H9 (cell line): ENCODE results near the gene CSRP3. TPM values are rescaled to one million over a fixed set of nuclear protein-coding genes. Genes with fewer than 3 reads are reported as not detected.

Experiments used
- DNase-seq: peaks from one replicate; pipeline ENCODE4 v3.0.0-alpha.2; 2017
- H2AFZ ChIP-seq: one replicate; pipeline ENCODE4 v1.6.1; 2013; ENCODE audit warnings: mild to moderate bottlenecking, low read length, control low read depth, moderate library complexity
- H2AK5ac ChIP-seq: 2 replicates; pipeline ENCODE4 v1.6.1; 2013; ENCODE audit warnings: low read length, control low read depth, mixed read lengths; ENCODE audit not compliant: insufficient read length
- H2BK120ac ChIP-seq: one replicate; pipeline ENCODE4 v1.6.1; 2013; ENCODE audit warnings: low read depth, mild to moderate bottlenecking, low read length, control low read depth, inconsistent platforms; ENCODE audit not compliant: poor library complexity, severe bottlenecking
- H2BK12ac ChIP-seq: 2 replicates; pipeline ENCODE4 v1.6.1; 2013; ENCODE audit warnings: low read length, control low read depth, mixed read lengths, low read depth; ENCODE audit not compliant: insufficient read length
- H2BK15ac ChIP-seq: 2 replicates; pipeline ENCODE4 v1.6.1; 2013; ENCODE audit warnings: low read depth, low read length, control low read depth
- H2BK20ac ChIP-seq: one replicate; pipeline ENCODE4 v1.6.1; 2013; ENCODE audit warnings: low read depth, mild to moderate bottlenecking, low read length, control low read depth, inconsistent platforms; ENCODE audit not compliant: poor library complexity, severe bottlenecking
- H2BK5ac ChIP-seq: 2 replicates; pipeline ENCODE4 v1.6.1; 2013; ENCODE audit warnings: low read length, control low read depth, mixed read lengths; ENCODE audit not compliant: insufficient read length
- H3K14ac ChIP-seq: 2 replicates; pipeline ENCODE4 v1.6.1; 2013; ENCODE audit warnings: low read length, control low read depth; ENCODE audit not compliant: insufficient read depth
- H3K18ac ChIP-seq: 2 replicates; pipeline ENCODE4 v1.6.1; 2013; ENCODE audit warnings: low read depth, mild to moderate bottlenecking, mixed read lengths, low read length, control low read depth; ENCODE audit not compliant: insufficient read length
- H3K23ac ChIP-seq: 2 replicates; pipeline ENCODE4 v1.6.1; 2013; ENCODE audit warnings: low read length, control low read depth, mixed read lengths, low read depth; ENCODE audit not compliant: insufficient read length
- H3K23me2 ChIP-seq: 2 replicates; pipeline ENCODE4 v1.6.1; 2013; ENCODE audit warnings: low read depth, mild to moderate bottlenecking, mixed read lengths, low read length, control low read depth; ENCODE audit not compliant: insufficient read length, poor library complexity, severe bottlenecking
- H3K27ac ChIP-seq: 2 replicates; pipeline ENCODE4 v1.5.1; 2013; ENCODE audit warnings: low read length, control low read depth, mixed read lengths, low read depth; ENCODE audit not compliant: insufficient read length
- H3K27me3 ChIP-seq: 2 replicates; pipeline ENCODE4 v1.6.1; 2013; ENCODE audit warnings: low read length, control low read depth, inconsistent platforms; ENCODE audit not compliant: insufficient read depth
- H3K4ac ChIP-seq: 2 replicates; pipeline ENCODE4 v1.6.1; 2013; ENCODE audit warnings: low read depth, mild to moderate bottlenecking, control low read depth, inconsistent platforms, low read length, moderate library complexity
- H3K4me1 ChIP-seq: 2 replicates; pipeline ENCODE4 v1.6.1; 2013; ENCODE audit warnings: low read length, control low read depth, inconsistent platforms; ENCODE audit not compliant: insufficient read depth
- H3K4me2 ChIP-seq: 2 replicates; pipeline ENCODE4 v1.6.1; 2013; ENCODE audit warnings: low read length, control low read depth, mixed read lengths; ENCODE audit not compliant: insufficient read length, insufficient read depth
- H3K56ac ChIP-seq: 2 replicates; pipeline ENCODE4 v1.6.1; 2013; ENCODE audit warnings: low read depth, mild to moderate bottlenecking, mixed read lengths, low read length, control low read depth; ENCODE audit not compliant: insufficient read length
- H3K79me1 ChIP-seq: 2 replicates; pipeline ENCODE4 v1.6.1; 2013; ENCODE audit warnings: low read depth, mild to moderate bottlenecking, moderate library complexity, low read length, control low read depth, inconsistent platforms; ENCODE audit not compliant: insufficient read depth, poor library complexity, severe bottlenecking
- H3K79me2 ChIP-seq: 2 replicates; pipeline ENCODE4 v1.6.1; 2013; ENCODE audit warnings: low read length, control low read depth, inconsistent platforms; ENCODE audit not compliant: insufficient read depth
- H3K9ac ChIP-seq: 2 replicates; pipeline ENCODE4 v1.6.1; 2013; ENCODE audit warnings: low read length, control low read depth, mixed read lengths; ENCODE audit not compliant: insufficient read length; ENCODE audit errors: extremely low read depth
- H3K9me3 ChIP-seq: one replicate; pipeline ENCODE4 v1.6.1; 2013; ENCODE audit warnings: low read depth, low read length, inconsistent platforms; ENCODE audit not compliant: control insufficient read depth
- H3T11ph ChIP-seq: one replicate; pipeline ENCODE4 v1.6.1; 2013; ENCODE audit warnings: mild to moderate bottlenecking, low read length, control low read depth, inconsistent platforms
- H4K20me1 ChIP-seq: one replicate; pipeline ENCODE4 v1.6.1; 2013; ENCODE audit not compliant: control insufficient read depth, insufficient read length, insufficient read depth
- H4K5ac ChIP-seq: 2 replicates; pipeline ENCODE4 v1.6.1; 2013; ENCODE audit warnings: low read depth, mild to moderate bottlenecking, mixed read lengths, low read length, control low read depth; ENCODE audit not compliant: insufficient read length
- H4K8ac ChIP-seq: replicated peaks from 2 replicates; pipeline ENCODE4 v1.6.1; 2013; ENCODE audit warnings: low read length, control low read depth, mixed read lengths, low read depth; ENCODE audit not compliant: insufficient read length
- H4K91ac ChIP-seq: 2 replicates; pipeline ENCODE4 v1.6.1; 2013; ENCODE audit warnings: low read depth, mild to moderate bottlenecking, moderate library complexity, mixed read lengths, low read length, control low read depth; ENCODE audit not compliant: insufficient read length
- H3K27ac Mint-ChIP-seq, 3 experiments: 2 replicates in 2 of 3; 3 replicates in 1 of 3; pipeline ENCODE4 v1.8.0; 2020 to 2021; ENCODE audit warnings: mixed read lengths in 3 of 3, mild to moderate bottlenecking in 1 of 3, moderate library complexity in 1 of 3
- H3K27me3 Mint-ChIP-seq: 2 replicates; pipeline ENCODE4 v1.8.0; 2021; ENCODE audit warnings: low read depth, mild to moderate bottlenecking, moderate library complexity, mixed read lengths
- H3K36me3 Mint-ChIP-seq, 3 experiments: 2 replicates in 2 of 3; 3 replicates in 1 of 3; pipeline ENCODE4 v1.8.0; 2020 to 2021; ENCODE audit warnings: low read depth in 3 of 3, mixed read lengths in 3 of 3; ENCODE audit not compliant: insufficient read depth in 1 of 3
- H3K4me1 Mint-ChIP-seq, 2 experiments: 2 replicates each; pipeline ENCODE4 v1.8.0; 2020; ENCODE audit warnings: mixed read lengths in 2 of 2
- H3K4me3 Mint-ChIP-seq, 2 experiments: 2 replicates in 1 of 2; 3 replicates in 1 of 2; pipeline ENCODE4 v1.8.0; 2020 to 2021; ENCODE audit warnings: mild to moderate bottlenecking in 2 of 2, mixed read lengths in 2 of 2, moderate library complexity in 1 of 2
- H3K9me3 Mint-ChIP-seq, 2 experiments: 2 replicates in 1 of 2; 3 replicates in 1 of 2; pipeline ENCODE4 v1.8.0; 2020; ENCODE audit warnings: mild to moderate bottlenecking in 2 of 2, mixed read lengths in 2 of 2, moderate library complexity in 1 of 2
- WGBS: extraction: QIAGEN DNeasy Blood & Tissue Kit; methylation state at CpG from one replicate; pipeline ENCODE4 v1.1.7; 2013; ENCODE audit warnings: missing lambda C conversion rate, low lambda C conversion rate, mixed read lengths; ENCODE audit not compliant: insufficient read length; ENCODE audit errors: extremely low coverage; 5-methylcytosine and 5-hydroxymethylcytosine counted together
- total RNA-seq: library from RNA; stranded (reverse); gene quantifications from 2 replicates; pipeline ENCODE4 v1.2.1, GENCODE V29; 2021
- TF ChIP-seq, protein P1 (sequence below): fragments of 200-600 bp; sonication (generic); conservative IDR thresholded peaks from 3 replicates; pipeline ENCODE4 v1.8.0; 2021; ENCODE audit warnings: antibody characterized with exemption, mild to moderate bottlenecking

Gene CSRP3
- total RNA-seq, 1 experiment from 2014 or later, result not detected

DNA sequence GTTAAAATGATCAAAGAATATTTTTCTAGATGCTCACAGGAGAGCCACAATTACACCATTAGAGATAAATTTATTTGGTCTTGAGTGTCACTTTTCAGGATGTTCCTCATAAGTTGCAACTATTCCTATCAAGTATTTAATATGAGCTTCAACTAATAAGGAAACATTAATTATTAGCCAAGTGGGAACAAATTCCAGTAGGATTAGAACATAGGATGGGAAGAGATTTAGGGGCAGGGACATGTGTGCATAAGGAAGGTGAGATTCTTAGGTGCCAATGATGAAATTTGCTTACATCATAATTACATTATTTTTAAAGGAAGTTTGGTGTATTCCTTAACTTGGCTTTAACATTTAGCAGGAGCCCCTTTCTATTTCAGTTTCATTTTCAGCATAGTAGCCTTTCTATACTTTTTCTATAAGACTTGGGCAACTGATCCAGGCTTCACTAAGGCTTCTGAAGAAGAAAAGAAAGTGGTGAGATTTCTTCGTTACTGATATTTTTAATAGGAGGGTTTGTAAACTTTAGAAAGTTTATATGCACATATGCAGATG, 38.8 kb downstream of the CSRP3 start:
- no peak overlapping the region for H2BK20ac ChIP-seq
- H3K27me3 ChIP-seq, result no peaks in the 10 kb centered on the region
- no peak overlapping the region for H4K91ac ChIP-seq
- H2AK5ac ChIP-seq, result no peak overlapping the region
- Mint-ChIP-seq H3K4me3 (no peak overlapping the region), H3K4me1 (no peaks in the 10 kb centered on the region), H3K9me3 (no peaks in the 10 kb centered on the region), H3K27ac (no peak overlapping the region), H3K36me3 (peaks cover 11 to 43% (median 38%) of the 10 kb centered on the region in 3 experiments; a peak in 5 of 7 replicates), H3K27me3 (no peaks in the 10 kb centered on the region)
- no peak for DNase-seq
- H3K4me2 ChIP-seq, result no peak overlapping the region
- H4K5ac ChIP-seq, result no peak overlapping the region
- no peak overlapping the region for H2BK15ac ChIP-seq
- no peak overlapping the region for H3K23ac ChIP-seq
- no peaks in the 10 kb centered on the region for H3K79me1 ChIP-seq
- no peak overlapping the region for H3K56ac ChIP-seq
- H2BK5ac ChIP-seq, result no peak overlapping the region
- H2BK12ac ChIP-seq, result no peak overlapping the region
- no peak overlapping the region for H3K27ac ChIP-seq
- H3K9ac ChIP-seq, result no peak overlapping the region
- H3K23me2 ChIP-seq, result no peaks in the 10 kb centered on the region
- no peaks in the 10 kb centered on the region for H3K79me2 ChIP-seq
- no peaks in the 10 kb centered on the region for H4K20me1 ChIP-seq
- no CpG with 5 or more reads among the region's 1 CpG for WGBS
- no peak overlapping the region for H3K18ac ChIP-seq
- no peaks in the 10 kb centered on the region for H3K9me3 ChIP-seq
- no peaks in the 10 kb centered on the region for H3K4me1 ChIP-seq
- H4K8ac ChIP-seq, result no peak overlapping the region
- H2BK120ac ChIP-seq, result no peak overlapping the region
- no peak overlapping the region for H3T11ph ChIP-seq
- TF ChIP-seq, protein P1, sequence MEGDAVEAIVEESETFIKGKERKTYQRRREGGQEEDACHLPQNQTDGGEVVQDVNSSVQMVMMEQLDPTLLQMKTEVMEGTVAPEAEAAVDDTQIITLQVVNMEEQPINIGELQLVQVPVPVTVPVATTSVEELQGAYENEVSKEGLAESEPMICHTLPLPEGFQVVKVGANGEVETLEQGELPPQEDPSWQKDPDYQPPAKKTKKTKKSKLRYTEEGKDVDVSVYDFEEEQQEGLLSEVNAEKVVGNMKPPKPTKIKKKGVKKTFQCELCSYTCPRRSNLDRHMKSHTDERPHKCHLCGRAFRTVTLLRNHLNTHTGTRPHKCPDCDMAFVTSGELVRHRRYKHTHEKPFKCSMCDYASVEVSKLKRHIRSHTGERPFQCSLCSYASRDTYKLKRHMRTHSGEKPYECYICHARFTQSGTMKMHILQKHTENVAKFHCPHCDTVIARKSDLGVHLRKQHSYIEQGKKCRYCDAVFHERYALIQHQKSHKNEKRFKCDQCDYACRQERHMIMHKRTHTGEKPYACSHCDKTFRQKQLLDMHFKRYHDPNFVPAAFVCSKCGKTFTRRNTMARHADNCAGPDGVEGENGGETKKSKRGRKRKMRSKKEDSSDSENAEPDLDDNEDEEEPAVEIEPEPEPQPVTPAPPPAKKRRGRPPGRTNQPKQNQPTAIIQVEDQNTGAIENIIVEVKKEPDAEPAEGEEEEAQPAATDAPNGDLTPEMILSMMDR, result no peak
- no peak overlapping the region for H3K4ac ChIP-seq
- H2AFZ ChIP-seq, result no peak overlapping the region
- no peak overlapping the region for H3K14ac ChIP-seq
